Measurements from ENCODE around the gene CAMSAP2.

The CAMSAP2 gene

GRCh38 chr1:200866521-200866920 lies 127.8 kb downstream of the CAMSAP2 start:
- DNase-seq, result peak; percentile 28
- TF ChIP-seq CTCF (IDR thresholded peaks at IDR 0.05; ENCODE audit: low read depth, low read length, missing control alignments), result no peak
- Histone ChIP-seq H3K27ac (no peak overlapping the region), H3K27me3 (replicated peaks) (no peaks in the 10 kb centered on the region), H3K4me3 (ENCODE audit: low read depth, low read length) (no peak overlapping the region), H3K36me3 (replicated peaks) (peaks cover 10% of the 10 kb centered on the region)
- in situ Hi-C loops (cut with HindIII; ENCODE audit: low pct_ligation_motif_present, low sequenced_read_pairs), result no loop called here

- H3K27ac ChIP-seq, result no peak overlapping the region
- H3K27me3 ChIP-seq (replicated peaks), result peaks cover 6% of the 10 kb centered on the region
- peaks cover 10% of the 10 kb centered on the region for H3K36me3 ChIP-seq (replicated peaks)
- H3K4me3 ChIP-seq (ENCODE audit: low read depth, low read length), result no peak overlapping the region
- TF ChIP-seq CTCF (IDR thresholded peaks at IDR 0.05; ENCODE audit: low read depth, low read length, missing control alignments), result no peak
- in situ Hi-C loops (cut with HindIII; ENCODE audit: low pct_ligation_motif_present, low sequenced_read_pairs), result no loop called here
- peak; percentile 55 for DNase-seq
These were observed 128.5 kb downstream of the CAMSAP2 start for GRCh38 chr1:200867018-200867811.

- H3K36me3 ChIP-seq (replicated peaks), result no peaks in the 10 kb centered on the region
- DNase-seq, result no peak
- in situ Hi-C loops (cut with HindIII; ENCODE audit: low pct_ligation_motif_present, low sequenced_read_pairs), result no loop called here
- no peak for TF ChIP-seq CTCF (IDR thresholded peaks at IDR 0.05; ENCODE audit: low read depth, low read length, missing control alignments)
- peaks cover 26% of the 10 kb centered on the region for H3K27me3 ChIP-seq (replicated peaks)
- no peak overlapping the region for H3K27ac ChIP-seq
- H3K4me3 ChIP-seq (ENCODE audit: low read depth, low read length), result no peak overlapping the region
These were observed 130.7 kb downstream of the CAMSAP2 start for GRCh38 chr1:200869376-200869752.

- Histone ChIP-seq H3K36me3 (replicated peaks) (no peaks in the 10 kb centered on the region), H3K27ac (no peak overlapping the region), H3K27me3 (replicated peaks) (peaks cover 30% of the 10 kb centered on the region), H3K4me3 (ENCODE audit: low read depth, low read length) (no peak overlapping the region)
- no peak for TF ChIP-seq CTCF (IDR thresholded peaks at IDR 0.05; ENCODE audit: low read depth, low read length, missing control alignments)
- DNase-seq, result no peak
- in situ Hi-C loops (cut with HindIII; ENCODE audit: low pct_ligation_motif_present, low sequenced_read_pairs), result no loop called here
These were observed 131.2 kb downstream of the CAMSAP2 start for GRCh38 chr1:200869753-200870391.

GRCh38 chr1:200872446-200873115 lies 133.9 kb downstream of the CAMSAP2 start, which contains the start of gene GPR25:
GPR25 (plus strand) TSS chr1:200872981; CDS start chr1:200873038, 57 bp downstream.
- Histone ChIP-seq H3K27me3 (replicated peaks) (peaks cover 51% of the 10 kb centered on the region), H3K4me3 (ENCODE audit: low read depth, low read length) (peak within 1 kb of the TSS; percentile 12), H3K27ac (no peak within 1 kb of the TSS), H3K36me3 (replicated peaks) (no peaks in the 10 kb centered on the region)
- in situ Hi-C loops (cut with HindIII; ENCODE audit: low pct_ligation_motif_present, low sequenced_read_pairs), result no loop called here
- DNase-seq, result no peak
- TF ChIP-seq CTCF (IDR thresholded peaks at IDR 0.05; ENCODE audit: low read depth, low read length, missing control alignments), result no peak
